OCI-LY1 (cell line): ENCODE data around the gene EVI2B.

Experiments used
- H2AFZ ChIP-seq: fragments of 200-600 bp; sonication (generic), shearing (Covaris generic); 2 replicates; pipeline ENCODE4 v1.6.0; 2014; ENCODE audit warnings: antibody characterized with exemption, mild to moderate bottlenecking, low read length
- H3F3A ChIP-seq: fragments of 200-600 bp; sonication (generic), shearing (Covaris generic); 2 replicates; pipeline ENCODE4 v1.6.0; 2014; ENCODE audit warnings: mild to moderate bottlenecking, antibody characterized with exemption, low read length, moderate library complexity; ENCODE audit not compliant: insufficient read depth
- H3K27ac ChIP-seq: fragments of 200-600 bp; sonication (generic); 2 replicates; pipeline ENCODE4 v1.5.1; 2014; ENCODE audit warnings: low read length, mixed run types, mild to moderate bottlenecking, low read depth; ENCODE audit not compliant: poor library complexity, severe bottlenecking
- H3K27me3 ChIP-seq: fragments of 200-600 bp; sonication (generic); 2 replicates; pipeline ENCODE4 v1.6.0; 2014; ENCODE audit warnings: antibody characterized with exemption, mild to moderate bottlenecking, low read length, moderate library complexity; ENCODE audit not compliant: insufficient read depth
- H3K36me3 ChIP-seq: fragments of 200-600 bp; sonication (generic); 2 replicates; pipeline ENCODE4 v1.6.1; 2014; ENCODE audit warnings: mild to moderate bottlenecking, antibody characterized with exemption, low read length, moderate library complexity, mixed read lengths; ENCODE audit not compliant: insufficient read depth
- H3K4me1 ChIP-seq: fragments of 200-600 bp; sonication (generic); 2 replicates; pipeline ENCODE4 v1.5.1; 2014; ENCODE audit warnings: mild to moderate bottlenecking, low read length, moderate library complexity; ENCODE audit not compliant: insufficient read depth, severe bottlenecking
- H3K4me2 ChIP-seq: fragments of 200-600 bp; sonication (generic), shearing (Covaris generic); 2 replicates; pipeline ENCODE4 v1.6.1; 2014; ENCODE audit warnings: low read length
- H3K4me3 ChIP-seq: fragments of 200-600 bp; sonication (generic); 2 replicates; pipeline ENCODE4 v1.5.1; 2014; ENCODE audit warnings: low read length, low read depth, mild to moderate bottlenecking, mixed read lengths; ENCODE audit not compliant: poor library complexity, severe bottlenecking
- H3K79me2 ChIP-seq: fragments of 200-600 bp; shearing (Covaris generic); 2 replicates; pipeline ENCODE4 v1.6.1; 2016; ENCODE audit warnings: mixed run types, low read length, mixed read lengths; ENCODE audit not compliant: insufficient read depth
- H3K9ac ChIP-seq: fragments of 200-600 bp; sonication (generic), shearing (Covaris generic); 2 replicates; pipeline ENCODE4 v1.6.1; 2014; ENCODE audit warnings: mild to moderate bottlenecking, low read length, mixed read lengths
- H3K9me2 ChIP-seq: fragments of 200-600 bp; sonication (generic), shearing (Covaris generic); 2 replicates; pipeline ENCODE4 v1.6.1; 2014; ENCODE audit warnings: low read depth, mild to moderate bottlenecking, low read length, mixed read lengths
- H3K9me3 ChIP-seq: fragments of 200-600 bp; shearing (Covaris generic); 2 replicates; pipeline ENCODE4 v1.6.1; 2014; ENCODE audit warnings: low read length, mixed read lengths
- H4K20me1 ChIP-seq: fragments of 200-600 bp; sonication (generic), shearing (Covaris generic); 2 replicates; pipeline ENCODE4 v1.6.0; 2016; ENCODE audit warnings: mild to moderate bottlenecking, low read length; ENCODE audit not compliant: insufficient read depth
- CTCF ChIP-seq: fragments of 200-600 bp; sonication (generic), shearing (Covaris generic); IDR thresholded peaks from 2 replicates; pipeline ENCODE4 v1.5.1; 2017; ENCODE audit warnings: mild to moderate bottlenecking, antibody characterized with exemption, low read length, moderate library complexity, mixed read lengths
- EZH2 ChIP-seq: fragments of 200-600 bp; sonication (generic), shearing (Covaris generic); IDR thresholded peaks from 2 replicates; pipeline ENCODE4 v1.8.0; 2017; ENCODE audit warnings: borderline replicate concordance, mixed run types, mild to moderate bottlenecking, antibody characterized with exemption, low read length, moderate library complexity, mixed read lengths

The EVI2B gene

GRCh38 chr17:31309556-31309955 is 4.3 kb downstream of the EVI2B start:
- peak overlapping the region; percentile 58 for H3K4me3 ChIP-seq
- no peaks in the 10 kb centered on the region for H3K27me3 ChIP-seq
- peaks cover 39% of the 10 kb centered on the region for H3K79me2 ChIP-seq
- peaks cover 61% of the 10 kb centered on the region for H3K4me1 ChIP-seq
- H4K20me1 ChIP-seq, result no peaks in the 10 kb centered on the region
- peak overlapping the region; percentile 91 for H3K4me2 ChIP-seq
- no peak for TF ChIP-seq EZH2
- no peak for TF ChIP-seq CTCF
- H3K9me3 ChIP-seq, result no peaks in the 10 kb centered on the region
- H3K27ac ChIP-seq, result peak overlapping the region; percentile 98
- H3F3A ChIP-seq, result peaks cover 11% of the 10 kb centered on the region
- peaks cover 33% of the 10 kb centered on the region for H3K36me3 ChIP-seq
- no peak overlapping the region for H2AFZ ChIP-seq
- no peaks in the 10 kb centered on the region for H3K9me2 ChIP-seq
- peak overlapping the region; percentile 82 for H3K9ac ChIP-seq

- Histone ChIP-seq H3K4me1 (peaks cover 52% of the 10 kb centered on the region), H3K9me3 (no peaks in the 10 kb centered on the region), H3K27ac (peak overlapping the region; percentile 98), H3K9ac (peak overlapping the region; percentile 82), H3K36me3 (peaks cover 42% of the 10 kb centered on the region), H4K20me1 (no peaks in the 10 kb centered on the region), H3K79me2 (peaks cover 39% of the 10 kb centered on the region), H3F3A (peaks cover 5% of the 10 kb centered on the region; the same call in 1 of the 2 replicates), H3K9me2 (no peaks in the 10 kb centered on the region), H3K27me3 (no peaks in the 10 kb centered on the region), H2AFZ (no peak overlapping the region), H3K4me2 (peak overlapping the region; percentile 91), H3K4me3 (peak overlapping the region; percentile 58)
- TF ChIP-seq CTCF (no peak), EZH2 (no peak)
Measured at GRCh38 chr17:31308372-31309334, 5.2 kb downstream of the EVI2B start.

GRCh38 chr17:31307640-31308039 is 6.2 kb downstream of the EVI2B start:
- peaks cover 49% of the 10 kb centered on the region for H3K4me1 ChIP-seq
- H3K9ac ChIP-seq, result peak overlapping the region; percentile 82; the same call in 1 of the 2 replicates
- peak overlapping the region; percentile 58 for H3K4me3 ChIP-seq

More at GRCh38 chr17:31307640-31308039, 6.2 kb downstream of the EVI2B start:
- peaks cover 52% of the 10 kb centered on the region for H3K36me3 ChIP-seq
- no peak for TF ChIP-seq EZH2
- no peak for TF ChIP-seq CTCF
- no peaks in the 10 kb centered on the region for H3K9me3 ChIP-seq
- H4K20me1 ChIP-seq, result no peaks in the 10 kb centered on the region
- no peaks in the 10 kb centered on the region for H3K27me3 ChIP-seq
- peaks cover 34% of the 10 kb centered on the region for H3K79me2 ChIP-seq
- H3K27ac ChIP-seq, result peak overlapping the region; percentile 98
- H3K9me2 ChIP-seq, result no peaks in the 10 kb centered on the region
- peaks cover 5% of the 10 kb centered on the region; the same call in 1 of the 2 replicates for H3F3A ChIP-seq
- peak overlapping the region; percentile 91; the same call in 1 of the 2 replicates for H3K4me2 ChIP-seq
- H2AFZ ChIP-seq, result no peak overlapping the region
